ENCODE data around the gene NRN1L. TPM values are rescaled to one million over a fixed set of nuclear protein-coding genes. Genes with fewer than 3 reads are reported as not detected.

NRN1L gene
- total RNA-seq, 3 donors from 2014 or later (not counting 1 experiment from before 2014, with no cell fraction given): 0.70 to 1.3 TPM; not detected in 1

- Histone ChIP-seq H3K27me3 (ENCODE audit: control insufficient read depth, insufficient read depth, low read length) (no peaks in the 10 kb centered on the region), H3K27ac (ENCODE audit: low read length) (peak within 1 kb of the TSS; percentile 96), H3K9me3 (ENCODE audit: control insufficient read depth, insufficient read depth, low read length) (no peaks in the 10 kb centered on the region), H3K4me1 (ENCODE audit: control insufficient read depth, insufficient read depth, low read length) (peaks cover 45% of the 10 kb centered on the region), H3K36me3 (ENCODE audit: control insufficient read depth, insufficient read depth, low read length) (peaks cover 3% of the 10 kb centered on the region), H3K4me3 (ENCODE audit: low read length) (peak within 1 kb of the TSS; percentile 88)
- H3K27me3 Mint-ChIP-seq (ENCODE audit: low read depth in 2 of 2): no peaks in the 10 kb centered on the region
- DNase-seq (peak; percentile 92 to 98), ATAC-seq (peak; percentile 63 to 83 (median 67))
- no peaks in the 10 kb centered on the region for H3K36me3 Mint-ChIP-seq
- no peaks in the 10 kb centered on the region for H3K9me3 Mint-ChIP-seq
- H3K27ac Mint-ChIP-seq: peak within 1 kb of the TSS; percentile 89 to 93
- under 1% methylated on average over 83 of the region's 83 CpGs for WGBS (ENCODE audit: insufficient coverage)
- H3K4me1 Mint-ChIP-seq: peaks cover 33 to 34% of the 10 kb centered on the region in 2 donors
- TF ChIP-seq CTCF (IDR thresholded peaks at IDR 0.05): peak; percentile 80
- intact Hi-C loops (cut with micrococcal nuclease): loop anchor here (1.0 to 5.0 kb wide), 3 partner anchors 9 to 95 kb away; partner anchors contain the start of genes PSMB10, RANBP10 and TSNAXIP1
- peak within 1 kb of the TSS; percentile 94 for H3K4me3 Mint-ChIP-seq
Measured at GRCh38 chr16:67841816-67842508, 42.7 kb upstream of the NRN1L start, which contains the start of gene THAP11. Gene THAP11 (plus strand): TSS chr16:67842320. CDS start chr16:67842555, 235 bp downstream.

GRCh38 chr16:67842509-67843342, 42.0 kb upstream of the NRN1L start:
- intact Hi-C loops (cut with micrococcal nuclease): loop anchor here (1.0 to 5.0 kb wide), 3 partner anchors 9 to 95 kb away; partner anchors contain the start of genes PSMB10, RANBP10 and TSNAXIP1
- Histone ChIP-seq H3K27ac (ENCODE audit: low read length) (peak overlapping the region; percentile 58), H3K27me3 (ENCODE audit: control insufficient read depth, insufficient read depth, low read length) (no peaks in the 10 kb centered on the region), H3K4me3 (ENCODE audit: low read length) (peak overlapping the region; percentile 55), H3K36me3 (ENCODE audit: control insufficient read depth, insufficient read depth, low read length) (peaks cover 3% of the 10 kb centered on the region), H3K4me1 (ENCODE audit: control insufficient read depth, insufficient read depth, low read length) (peaks cover 51% of the 10 kb centered on the region), H3K9me3 (ENCODE audit: control insufficient read depth, insufficient read depth, low read length) (no peaks in the 10 kb centered on the region)
- under 1% methylated on average over 67 of the region's 67 CpGs for WGBS (ENCODE audit: insufficient coverage)
- DNase-seq: peak; percentile 44 to 86
- TF ChIP-seq CTCF (IDR thresholded peaks at IDR 0.05): no peak
- Mint-ChIP-seq H3K9me3 (no peaks in the 10 kb centered on the region), H3K27me3 (ENCODE audit: low read depth in 2 of 2) (no peaks in the 10 kb centered on the region), H3K4me1 (peaks cover 35 to 38% of the 10 kb centered on the region in 2 donors), H3K36me3 (no peaks in the 10 kb centered on the region), H3K4me3 (peak overlapping the region; percentile 94), H3K27ac (peak overlapping the region; percentile 89 to 93)
- ATAC-seq: peak; percentile 14 to 40 (median 23)

- no peaks in the 10 kb centered on the region for H3K27me3 Mint-ChIP-seq (ENCODE audit: low read depth in 2 of 2)
- no peaks in the 10 kb centered on the region for H3K9me3 Mint-ChIP-seq
- DNase-seq: no peak
- H3K4me1 Mint-ChIP-seq: peaks cover 39 to 43% of the 10 kb centered on the region in 2 donors
- peak overlapping the region; percentile 89 to 93 for H3K27ac Mint-ChIP-seq
- no peaks in the 10 kb centered on the region for H3K36me3 Mint-ChIP-seq
- WGBS (ENCODE audit: insufficient coverage): 25% methylated on average over 11 of the region's 11 CpGs
- Histone ChIP-seq H3K4me3 (ENCODE audit: low read length) (peak overlapping the region; percentile 55), H3K36me3 (ENCODE audit: control insufficient read depth, insufficient read depth, low read length) (peaks cover 3% of the 10 kb centered on the region), H3K27me3 (ENCODE audit: control insufficient read depth, insufficient read depth, low read length) (no peaks in the 10 kb centered on the region), H3K9me3 (ENCODE audit: control insufficient read depth, insufficient read depth, low read length) (no peaks in the 10 kb centered on the region), H3K27ac (ENCODE audit: low read length) (peak overlapping the region; percentile 58), H3K4me1 (ENCODE audit: control insufficient read depth, insufficient read depth, low read length) (peaks cover 57% of the 10 kb centered on the region)
- intact Hi-C loops (cut with micrococcal nuclease): loop anchor here (5.0 kb wide), 1 partner anchor 94 kb away; the partner anchor contains the start of gene PSMB10
- no peak for ATAC-seq
- peak overlapping the region; percentile 94 for H3K4me3 Mint-ChIP-seq
- TF ChIP-seq CTCF (IDR thresholded peaks at IDR 0.05): no peak
Measured at GRCh38 chr16:67843343-67843765, 41.3 kb upstream of the NRN1L start.
